Measurements from ENCODE around the gene AICDA. TPM values are rescaled to one million over a fixed set of nuclear protein-coding genes. Genes with fewer than 3 reads are reported as not detected.

The AICDA gene
- total RNA-seq, 1 donor = not detected

- no peaks in the 10 kb centered on the region for H4K20me1 ChIP-seq (ENCODE audit: insufficient read depth, low read length)
- no peak overlapping the region for H3K27ac ChIP-seq (ENCODE audit: low read depth, low read length)
- TF ChIP-seq CTCF (IDR thresholded peaks at IDR 0.05; ENCODE audit: extremely low read depth, low read depth, low read length) = no peak
- no peaks in the 10 kb centered on the region for H3K27me3 ChIP-seq (ENCODE audit: insufficient read depth, low read length)
- no peak overlapping the region for H2AFZ ChIP-seq (ENCODE audit: low read length)
- H3K9me3 ChIP-seq (ENCODE audit: low read depth, low read length) = no peaks in the 10 kb centered on the region
- no peaks in the 10 kb centered on the region for H3K4me1 ChIP-seq (ENCODE audit: insufficient read depth, low read length)
- no peaks in the 10 kb centered on the region for H3K79me2 ChIP-seq (ENCODE audit: insufficient read depth, low read length)
- no peak for DNase-seq (ENCODE audit: insufficient read length, low spot score, missing footprints)
- H3K36me3 ChIP-seq (ENCODE audit: insufficient read depth, low read length) = no peaks in the 10 kb centered on the region
- no peak overlapping the region for H3K4me2 ChIP-seq (ENCODE audit: insufficient read depth, low read length)
- H3K4me3 ChIP-seq (ENCODE audit: insufficient read depth, low read length) = no peak overlapping the region
These were observed 28.7 kb downstream of the AICDA start for GRCh38 chr12:8584004-8584403.

GRCh38 chr12:8581098-8581784 is 31.4 kb downstream of the AICDA start:
- Histone ChIP-seq H3K4me1 (ENCODE audit: insufficient read depth, low read length) (no peaks in the 10 kb centered on the region), H3K27me3 (ENCODE audit: insufficient read depth, low read length) (no peaks in the 10 kb centered on the region), H3K4me2 (ENCODE audit: insufficient read depth, low read length) (no peak overlapping the region), H3K36me3 (ENCODE audit: insufficient read depth, low read length) (no peaks in the 10 kb centered on the region), H3K27ac (ENCODE audit: low read depth, low read length) (no peak overlapping the region), H3K79me2 (ENCODE audit: insufficient read depth, low read length) (no peaks in the 10 kb centered on the region), H3K9me3 (ENCODE audit: low read depth, low read length) (no peaks in the 10 kb centered on the region), H4K20me1 (ENCODE audit: insufficient read depth, low read length) (no peaks in the 10 kb centered on the region), H2AFZ (ENCODE audit: low read length) (no peak overlapping the region), H3K4me3 (ENCODE audit: insufficient read depth, low read length) (no peak overlapping the region)
- DNase-seq (ENCODE audit: insufficient read length, low spot score, missing footprints) = no peak
- no peak for TF ChIP-seq CTCF (IDR thresholded peaks at IDR 0.05; ENCODE audit: extremely low read depth, low read depth, low read length)

GRCh38 chr12:8577879-8578278 is 34.8 kb downstream of the AICDA start:
- H3K4me2 ChIP-seq (ENCODE audit: insufficient read depth, low read length) = no peak overlapping the region
- H3K9me3 ChIP-seq (ENCODE audit: low read depth, low read length) = no peaks in the 10 kb centered on the region
- no peak overlapping the region for H3K4me3 ChIP-seq (ENCODE audit: insufficient read depth, low read length)
- no peak for TF ChIP-seq CTCF (IDR thresholded peaks at IDR 0.05; ENCODE audit: extremely low read depth, low read depth, low read length)
- H3K27ac ChIP-seq (ENCODE audit: low read depth, low read length) = no peak overlapping the region
- H3K36me3 ChIP-seq (ENCODE audit: insufficient read depth, low read length) = no peaks in the 10 kb centered on the region
- H3K27me3 ChIP-seq (ENCODE audit: insufficient read depth, low read length) = no peaks in the 10 kb centered on the region
- H4K20me1 ChIP-seq (ENCODE audit: insufficient read depth, low read length) = no peaks in the 10 kb centered on the region
- no peak for DNase-seq (ENCODE audit: insufficient read length, low spot score, missing footprints)
- no peaks in the 10 kb centered on the region for H3K4me1 ChIP-seq (ENCODE audit: insufficient read depth, low read length)
- H3K79me2 ChIP-seq (ENCODE audit: insufficient read depth, low read length) = no peaks in the 10 kb centered on the region
- no peak overlapping the region for H2AFZ ChIP-seq (ENCODE audit: low read length)

- no peaks in the 10 kb centered on the region for H4K20me1 ChIP-seq (ENCODE audit: insufficient read depth, low read length)
- H3K4me1 ChIP-seq (ENCODE audit: insufficient read depth, low read length) = no peaks in the 10 kb centered on the region
- no peak overlapping the region for H3K27ac ChIP-seq (ENCODE audit: low read depth, low read length)
- no peaks in the 10 kb centered on the region for H3K36me3 ChIP-seq (ENCODE audit: insufficient read depth, low read length)
- no peaks in the 10 kb centered on the region for H3K79me2 ChIP-seq (ENCODE audit: insufficient read depth, low read length)
- H3K4me3 ChIP-seq (ENCODE audit: insufficient read depth, low read length) = no peak overlapping the region
- no peak overlapping the region for H2AFZ ChIP-seq (ENCODE audit: low read length)
- DNase-seq (ENCODE audit: insufficient read length, low spot score, missing footprints) = no peak
- no peak for TF ChIP-seq CTCF (IDR thresholded peaks at IDR 0.05; ENCODE audit: extremely low read depth, low read depth, low read length)
- no peaks in the 10 kb centered on the region for H3K9me3 ChIP-seq (ENCODE audit: low read depth, low read length)
- H3K27me3 ChIP-seq (ENCODE audit: insufficient read depth, low read length) = no peaks in the 10 kb centered on the region
- H3K4me2 ChIP-seq (ENCODE audit: insufficient read depth, low read length) = no peak overlapping the region
These were observed 40.2 kb downstream of the AICDA start for GRCh38 chr12:8572507-8572906.

Measured in osteoblast (primary cell).